ENCODE results near the gene RBP4. TPM values are rescaled to one million over a fixed set of nuclear protein-coding genes. Genes with fewer than 3 reads are reported as not detected.

The RBP4 gene
- polyA plus RNA-seq, 1 of the 3 experiments (the other 2 are of a cell fraction), result not detected

GRCh38 chr10:93591065-93591808 is 9.8 kb downstream of the RBP4 start (continued):
- no peak for TF ChIP-seq RFX5 (IDR thresholded peaks at IDR 0.05; ENCODE audit: low read length)
- TF ChIP-seq FOXM1 (IDR thresholded peaks at IDR 0.05; ENCODE audit: low read depth), result no peak
- no peak for TF ChIP-seq JUND (IDR thresholded peaks at IDR 0.05)
- no peak for TF ChIP-seq MAX (IDR thresholded peaks at IDR 0.05; ENCODE audit: low read depth)
- TF ChIP-seq SIN3A (IDR thresholded peaks at IDR 0.05; ENCODE audit: borderline replicate concordance, low read depth, low read length), result no peak
- TF ChIP-seq NFIC (IDR thresholded peaks at IDR 0.05; ENCODE audit: borderline replicate concordance), result no peak
- TF ChIP-seq ELF1 (IDR thresholded peaks at IDR 0.05), result no peak
- TF ChIP-seq EZH2phosphoT487 (IDR thresholded peaks at IDR 0.05; ENCODE audit: borderline replicate concordance, low read depth), result no peak
- no peak for TF ChIP-seq IRF3 (IDR thresholded peaks at IDR 0.05; ENCODE audit: low read depth, low read length)
- no peak for TF ChIP-seq USF1 (IDR thresholded peaks at IDR 0.05; ENCODE audit: borderline replicate concordance, low read depth)
- no peak for TF ChIP-seq USF2 (IDR thresholded peaks at IDR 0.05; ENCODE audit: borderline replicate concordance, low read depth, low read length)
- TF ChIP-seq POLR2AphosphoS5 (IDR thresholded peaks at IDR 0.05; ENCODE audit: low read depth, low read length), result no peak

GRCh38 chr10:93590638-93591037 is 10.4 kb downstream of the RBP4 start:
- no peak overlapping the region for H2AFZ ChIP-seq (ENCODE audit: low read depth)
- CTCF ChIA-PET, result interaction anchor here (1.6 kb wide), 1 partner anchor 36 kb away, joined by 5 read pairs; no protein-coding TSS in a partner anchor
- TF ChIP-seq NRF1 (IDR thresholded peaks at IDR 0.05; ENCODE audit: low read depth, low read length) (no peak), REST (IDR thresholded peaks at IDR 0.05; ENCODE audit: low read depth, low read length) (no peak), FOXM1 (IDR thresholded peaks at IDR 0.05; ENCODE audit: low read depth) (no peak), RAD21 (IDR thresholded peaks at IDR 0.05; ENCODE audit: low read length) (no peak), TAF1 (IDR thresholded peaks at IDR 0.05; ENCODE audit: borderline replicate concordance, low read depth, low read length) (no peak), PBX3 (IDR thresholded peaks at IDR 0.05) (no peak), JUND (IDR thresholded peaks at IDR 0.05) (no peak), YY1 (IDR thresholded peaks at IDR 0.05; ENCODE audit: low read depth) (no peak), SIN3A (IDR thresholded peaks at IDR 0.05; ENCODE audit: borderline replicate concordance, low read depth, low read length) (no peak), GATA2 (CRISPR knock-in tag; IDR thresholded peaks at IDR 0.05) (no peak), IRF3 (IDR thresholded peaks at IDR 0.05; ENCODE audit: low read depth, low read length) (no peak), NFIC (IDR thresholded peaks at IDR 0.05; ENCODE audit: borderline replicate concordance) (no peak), EP300 (IDR thresholded peaks at IDR 0.05; ENCODE audit: borderline replicate concordance in 1 of 2, low read depth in 1 of 2, low read length in 1 of 2) (no peak), MXI1 (IDR thresholded peaks at IDR 0.05; ENCODE audit: low read depth, low read length) (no peak)

More at GRCh38 chr10:93590638-93591037, 10.4 kb downstream of the RBP4 start:
- H3K27me3 ChIP-seq (ENCODE audit: insufficient read depth), result peaks cover 5% of the 10 kb centered on the region; the same call in 1 of the 2 replicates
- no peak overlapping the region for H3K9ac ChIP-seq
- WGBS (ENCODE audit: low lambda C conversion rate), result 56% methylated on average over 7 of the region's 7 CpGs
- no peak for DNase-seq
- H3K9me2 ChIP-seq, result no peaks in the 10 kb centered on the region
- H3K27ac ChIP-seq (ENCODE audit: low read depth in 2 of 2, low read length in 1 of 2), result no peak overlapping the region
- POLR2A ChIA-PET, result no interaction called here
- H3K4me3 ChIP-seq (ENCODE audit: low read depth in 2 of 2, low read length in 1 of 2), result no peak overlapping the region
- H3K36me3 ChIP-seq (replicated peaks in 1 of 2; ENCODE audit: control insufficient read depth in 1 of 2, insufficient read depth in 2 of 2, low read length in 1 of 2), result no peaks in the 10 kb centered on the region
- no peaks in the 10 kb centered on the region for H3K4me1 ChIP-seq (ENCODE audit: control insufficient read depth in 1 of 2, insufficient read depth in 2 of 2, low read depth in 1 of 2, low read length in 1 of 2)
- H3K79me2 ChIP-seq (ENCODE audit: insufficient read depth), result no peaks in the 10 kb centered on the region
- H3K9me3 ChIP-seq, result no peaks in the 10 kb centered on the region
- no peaks in the 10 kb centered on the region for H3F3A ChIP-seq (replicated peaks; ENCODE audit: insufficient read depth)
- H3K4me2 ChIP-seq, result no peak overlapping the region
- no peaks in the 10 kb centered on the region for H4K20me1 ChIP-seq (ENCODE audit: insufficient read depth)
